GM19452 (cell line): Measurements from ENCODE around the gene SLC9A1.

Source experiments
- ATAC-seq: cut with Tn5 transposase; IDR thresholded peaks from one replicate; pipeline ENCODE4 v1.9.1; 2021; ENCODE audit not compliant: unreplicated experiment

Gene SLC9A1

DNA sequence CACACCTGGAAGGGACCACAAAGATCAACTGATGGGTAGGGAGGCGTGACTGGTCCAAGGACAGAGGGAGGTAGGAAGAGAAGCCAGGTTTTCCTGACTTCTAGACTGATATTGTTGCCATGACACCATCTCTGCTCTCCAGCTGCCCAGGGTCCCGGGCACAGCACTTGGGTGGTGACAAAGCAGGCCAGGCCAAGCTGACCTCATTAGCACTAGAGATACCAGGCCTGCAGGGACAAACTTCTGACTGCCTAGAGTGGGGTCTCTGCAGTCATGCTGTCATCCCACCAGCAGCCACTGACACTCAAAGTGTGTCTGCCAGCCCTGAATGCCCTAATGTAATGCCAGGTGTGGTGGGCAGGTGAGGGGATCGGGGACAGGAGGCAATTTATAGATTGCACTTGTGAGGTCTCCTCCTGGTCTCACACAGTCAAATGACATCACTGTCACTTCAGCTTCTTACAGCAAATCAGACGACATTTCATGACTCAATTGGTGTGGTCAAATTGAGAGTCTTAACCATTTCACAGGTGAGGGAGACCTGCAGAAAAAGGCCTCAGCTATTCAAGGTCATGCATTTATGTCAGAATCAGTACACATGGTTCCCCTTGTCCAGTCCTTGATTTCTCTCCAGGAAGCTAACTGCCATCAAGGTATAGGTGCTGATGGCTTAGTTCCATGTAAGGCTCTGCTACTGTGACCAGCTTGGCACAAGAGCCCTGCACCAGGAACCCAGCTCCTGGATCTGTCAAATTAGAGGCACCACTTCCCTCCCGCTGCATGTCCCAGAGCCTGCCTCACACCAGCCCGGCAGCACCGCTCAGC is 2.7 kb downstream of the SLC9A1 start:
- no peak for ATAC-seq

DNA sequence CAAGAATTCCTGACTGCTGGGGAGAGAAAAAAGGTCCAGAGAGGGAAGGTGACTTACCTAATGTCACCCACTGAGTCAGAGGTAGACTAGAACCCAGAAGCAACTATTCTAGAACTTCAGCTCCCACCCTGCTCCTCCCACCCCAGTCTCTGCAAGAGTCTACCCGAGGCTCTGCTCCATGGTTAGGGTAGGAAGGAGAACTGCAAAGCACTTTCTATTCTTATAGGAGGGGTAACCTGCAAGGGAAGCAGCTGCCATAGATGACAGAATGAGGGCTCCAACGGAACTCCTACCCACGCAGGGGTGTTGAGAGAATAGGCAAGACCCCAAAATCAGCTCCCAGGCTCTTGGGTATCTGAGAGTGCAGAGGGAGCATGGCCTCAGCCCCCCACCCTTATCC is 4.3 kb downstream of the SLC9A1 start:
- ATAC-seq: no peak

DNA sequence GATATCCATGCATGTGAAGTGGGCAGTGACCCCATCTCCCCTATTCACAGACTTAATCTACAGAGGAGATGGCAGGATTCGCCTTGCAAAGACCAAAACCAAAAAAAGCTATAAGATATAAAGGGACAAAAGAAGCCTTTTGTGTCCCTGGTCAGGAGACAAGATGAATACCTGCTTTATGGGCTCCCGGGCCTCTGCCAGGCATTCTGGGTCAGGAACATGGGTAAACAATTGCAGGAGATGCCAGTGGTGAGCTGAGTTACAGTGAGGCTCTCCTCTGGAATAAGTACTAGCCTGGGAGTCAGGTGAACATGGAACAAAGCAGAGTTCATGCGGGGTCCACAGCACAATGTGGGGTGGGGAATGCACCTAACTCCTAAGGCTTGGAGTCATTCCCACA is 4.7 kb downstream of the SLC9A1 start:
- no peak for ATAC-seq

DNA sequence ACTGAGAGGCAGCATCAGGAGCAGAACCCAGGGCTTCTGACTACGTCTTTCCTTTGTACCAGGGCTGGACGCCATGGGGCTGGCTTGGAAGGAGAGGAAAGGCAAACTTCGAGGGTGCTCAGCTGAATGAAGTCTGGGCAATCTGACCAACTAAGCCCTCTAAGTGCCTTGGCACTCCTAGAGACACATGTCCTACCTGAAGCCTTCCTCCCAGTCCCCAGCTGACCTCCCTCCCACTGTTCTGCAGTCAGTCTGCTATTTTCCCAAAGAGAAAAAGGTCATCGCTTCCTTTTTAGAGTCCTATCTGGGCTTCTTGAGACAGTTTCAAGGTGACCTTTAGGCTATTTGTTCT is 5.2 kb downstream of the SLC9A1 start:
- ATAC-seq: no peak

DNA sequence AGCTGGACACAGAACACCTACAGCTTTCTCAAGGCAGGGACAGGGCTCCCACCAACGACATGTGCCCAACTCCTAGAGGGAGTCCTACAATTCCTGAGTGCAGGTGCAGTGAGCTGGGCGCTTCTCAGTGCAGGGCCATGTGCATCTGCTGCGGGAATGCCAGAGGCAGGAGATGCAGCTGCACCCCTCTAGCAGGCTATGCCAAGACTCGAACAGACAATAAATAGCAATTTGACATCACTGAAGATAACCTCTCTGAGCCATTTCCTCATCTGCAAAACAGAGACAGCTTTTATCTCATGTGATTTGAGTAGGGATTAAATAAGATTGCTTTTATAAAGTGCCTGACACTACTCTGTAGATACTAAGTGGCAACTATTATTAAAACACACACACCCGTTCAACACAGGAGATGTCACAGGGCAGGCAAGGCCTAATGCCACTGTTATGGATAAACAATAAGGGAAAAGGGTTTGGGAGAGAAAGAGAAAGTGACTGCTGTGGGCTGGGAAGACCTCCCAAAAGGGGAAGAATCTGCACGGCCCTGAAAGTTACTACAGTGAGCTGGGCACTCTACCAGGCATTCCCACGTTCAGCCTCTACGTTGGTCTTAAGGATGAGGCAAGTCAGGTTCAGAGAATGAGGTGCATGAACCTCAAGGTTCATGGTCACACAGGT is 5.7 kb downstream of the SLC9A1 start:
- no peak for ATAC-seq

DNA sequence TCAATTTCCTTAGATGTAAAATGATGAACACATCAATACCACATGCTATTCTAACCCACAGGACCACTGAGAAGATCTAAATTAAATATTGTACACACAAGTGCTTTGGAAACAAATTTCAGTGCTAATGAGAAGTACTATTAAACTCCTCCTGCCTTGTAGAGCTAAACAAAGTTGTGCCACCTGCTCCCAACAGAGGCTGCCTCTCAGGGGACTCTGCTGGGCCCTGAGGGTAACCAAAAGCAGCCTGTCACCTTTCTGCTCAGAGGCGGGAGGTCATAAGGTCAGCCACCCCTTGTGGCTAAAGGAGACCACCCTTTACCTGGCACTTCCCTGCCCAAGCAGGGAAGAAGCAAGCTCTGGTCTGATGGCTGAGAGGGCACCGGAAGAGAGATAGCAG is 6.3 kb downstream of the SLC9A1 start:
- ATAC-seq: no peak

DNA sequence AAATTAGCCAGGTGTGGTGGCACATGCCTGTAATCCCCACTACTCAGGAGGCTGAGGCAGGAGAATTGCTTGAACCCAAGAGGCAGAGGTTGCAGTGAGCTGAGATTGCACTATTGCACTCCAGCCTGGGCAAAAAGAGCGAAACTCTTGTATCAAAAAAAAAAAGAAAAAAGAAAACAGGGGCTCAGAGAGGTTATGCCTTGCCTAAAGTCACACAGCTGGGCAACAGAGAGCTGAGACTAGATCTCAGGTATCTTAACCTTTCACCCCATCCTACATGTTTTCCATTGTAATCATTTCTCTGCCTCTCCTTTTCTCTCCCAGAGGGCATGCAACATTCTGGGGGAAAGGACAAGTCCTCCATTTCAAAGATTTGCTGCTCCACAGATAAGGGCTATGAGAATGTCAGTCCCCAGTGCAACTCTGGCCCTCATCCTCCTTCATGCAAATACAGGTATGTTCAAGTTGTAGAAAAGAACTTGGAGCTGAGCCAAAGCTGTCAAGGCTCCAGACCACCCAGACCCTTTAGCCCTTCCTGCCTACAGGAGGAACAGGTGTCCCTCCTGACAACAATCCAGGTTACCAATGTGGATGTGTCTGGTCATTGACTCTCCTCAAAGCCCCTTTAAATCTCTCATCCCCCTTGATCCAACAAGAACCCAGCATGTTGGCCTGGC is 6.9 kb downstream of the SLC9A1 start:
- ATAC-seq: no peak

DNA sequence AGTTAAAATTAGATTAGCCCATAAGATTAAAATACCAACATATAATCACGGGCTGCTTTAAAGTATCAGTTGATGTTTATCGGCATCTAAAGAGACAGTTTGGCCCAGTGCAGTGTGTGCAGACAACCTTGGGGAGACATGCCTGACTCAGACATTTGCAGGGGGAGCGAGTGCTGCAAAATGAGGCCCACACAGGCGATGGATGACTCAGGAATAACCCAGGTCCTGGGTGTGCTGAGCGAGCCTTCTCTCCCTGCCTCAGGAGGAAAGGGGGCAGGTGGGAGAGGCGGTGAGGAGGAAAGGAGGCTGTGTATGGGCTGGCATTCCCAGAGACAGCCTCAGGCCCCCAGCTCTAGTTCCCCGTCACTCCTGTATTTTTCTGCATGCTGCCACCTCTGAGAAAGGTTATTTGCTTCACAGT is 9.0 kb downstream of the SLC9A1 start:
- ATAC-seq: no peak

DNA sequence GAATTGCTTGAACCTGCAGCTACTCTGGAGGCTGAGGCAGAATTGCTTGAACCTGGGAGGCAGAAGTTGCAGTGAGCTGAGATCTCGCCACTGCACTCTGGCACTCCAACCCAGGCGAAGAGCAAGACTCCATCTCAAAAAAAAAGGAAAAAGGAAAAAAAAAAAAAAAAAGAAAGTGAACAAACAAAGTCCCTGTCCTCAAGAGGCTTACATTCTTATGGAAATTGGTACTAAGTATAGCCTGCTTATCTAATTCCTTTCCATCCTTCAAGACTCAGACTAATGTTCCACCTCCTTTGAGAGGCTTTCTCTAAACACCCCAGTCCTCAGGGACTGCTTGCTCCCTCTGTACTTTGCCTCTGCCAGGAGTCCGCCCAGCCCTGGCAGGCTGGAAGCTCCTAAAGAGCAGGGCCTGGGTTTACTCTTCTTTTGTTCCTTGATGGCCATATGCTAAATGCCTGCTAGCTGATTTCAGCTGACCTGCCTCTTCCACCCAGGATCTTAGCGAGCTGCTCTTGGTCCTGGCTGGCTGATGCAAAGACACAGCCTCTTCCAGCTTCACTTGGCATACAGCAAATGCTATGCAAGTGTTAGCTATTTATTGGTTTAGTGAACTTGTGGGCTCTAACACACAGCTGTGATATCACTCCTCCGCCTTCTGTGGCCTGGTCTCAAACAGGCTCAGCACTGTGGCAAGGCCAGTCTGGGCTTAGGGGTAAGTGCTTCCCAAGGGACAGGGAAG is 9.8 kb downstream of the SLC9A1 start:
- ATAC-seq: no peak

DNA sequence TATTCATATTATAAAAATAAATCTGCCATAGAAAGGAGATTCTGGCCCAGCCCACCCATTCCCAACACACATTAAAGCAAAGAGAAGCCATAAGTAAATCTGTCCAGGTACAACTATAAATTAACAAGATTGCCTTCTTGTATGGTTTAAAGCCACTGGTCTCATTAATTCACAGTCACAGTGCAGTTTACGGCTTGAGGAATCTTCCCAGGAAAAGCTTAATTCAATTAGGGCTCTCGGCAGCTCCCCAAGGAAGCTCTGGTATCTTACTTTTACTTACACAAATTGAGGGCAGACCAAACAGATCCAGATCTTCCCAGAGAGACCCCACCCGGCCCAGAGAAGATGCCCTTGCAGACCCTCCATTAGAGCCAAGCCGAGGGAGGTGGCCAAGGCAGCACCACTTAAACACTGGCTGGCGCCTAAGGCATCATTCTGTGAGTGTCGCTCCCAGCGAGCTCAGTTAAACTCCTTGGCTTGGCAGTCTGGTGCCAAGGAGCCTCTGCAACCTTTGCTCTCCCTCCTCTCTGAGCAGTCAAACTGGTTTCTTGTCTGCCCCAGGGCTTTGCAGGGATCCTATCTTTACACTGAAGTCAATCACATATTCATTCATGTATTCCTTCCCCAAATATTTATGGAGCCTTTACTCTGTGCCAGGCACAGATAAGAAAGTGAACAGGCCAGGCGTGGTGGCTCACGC is 10.7 kb downstream of the SLC9A1 start:
- ATAC-seq: no peak

DNA sequence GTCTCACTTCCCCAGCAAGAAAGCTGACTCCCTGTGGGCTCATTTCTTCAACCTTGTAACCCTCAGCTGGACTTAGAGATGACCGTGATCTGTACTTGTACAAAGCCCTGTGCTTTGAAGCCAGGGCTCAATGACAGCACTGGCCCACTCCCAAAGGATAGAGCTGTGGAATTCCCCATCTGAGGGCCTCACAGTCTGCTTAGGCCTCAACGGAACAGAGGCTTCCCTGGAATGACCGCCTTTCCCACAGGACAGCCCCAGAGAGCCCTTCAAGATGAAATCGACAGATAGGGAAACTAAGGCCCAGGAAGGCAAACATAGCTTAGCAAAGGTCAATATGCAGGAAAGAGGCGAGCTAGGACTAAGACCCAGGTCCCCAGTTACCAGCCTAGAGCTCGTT is 11.5 kb downstream of the SLC9A1 start:
- no peak for ATAC-seq

DNA sequence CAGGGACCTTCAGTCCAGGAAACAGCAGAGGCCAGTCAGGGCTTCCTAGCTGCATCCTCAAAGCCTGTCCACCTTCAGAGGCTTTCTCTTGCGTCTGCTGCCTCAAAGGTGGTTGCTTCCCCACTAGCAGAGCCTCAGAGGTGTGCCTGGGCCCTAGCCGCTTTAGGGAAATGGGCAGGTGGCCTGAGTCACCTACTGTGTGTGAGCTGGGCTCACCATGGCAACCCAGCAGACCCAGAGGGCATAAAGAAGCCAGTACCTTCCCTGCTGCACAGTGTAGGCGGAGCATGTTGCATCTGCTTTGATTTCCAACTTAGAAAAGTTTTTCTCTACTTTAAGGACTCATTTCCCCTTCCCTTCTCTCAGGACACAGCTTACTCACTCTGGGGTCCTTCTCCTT is 12.5 kb downstream of the SLC9A1 start:
- ATAC-seq: no peak

DNA sequence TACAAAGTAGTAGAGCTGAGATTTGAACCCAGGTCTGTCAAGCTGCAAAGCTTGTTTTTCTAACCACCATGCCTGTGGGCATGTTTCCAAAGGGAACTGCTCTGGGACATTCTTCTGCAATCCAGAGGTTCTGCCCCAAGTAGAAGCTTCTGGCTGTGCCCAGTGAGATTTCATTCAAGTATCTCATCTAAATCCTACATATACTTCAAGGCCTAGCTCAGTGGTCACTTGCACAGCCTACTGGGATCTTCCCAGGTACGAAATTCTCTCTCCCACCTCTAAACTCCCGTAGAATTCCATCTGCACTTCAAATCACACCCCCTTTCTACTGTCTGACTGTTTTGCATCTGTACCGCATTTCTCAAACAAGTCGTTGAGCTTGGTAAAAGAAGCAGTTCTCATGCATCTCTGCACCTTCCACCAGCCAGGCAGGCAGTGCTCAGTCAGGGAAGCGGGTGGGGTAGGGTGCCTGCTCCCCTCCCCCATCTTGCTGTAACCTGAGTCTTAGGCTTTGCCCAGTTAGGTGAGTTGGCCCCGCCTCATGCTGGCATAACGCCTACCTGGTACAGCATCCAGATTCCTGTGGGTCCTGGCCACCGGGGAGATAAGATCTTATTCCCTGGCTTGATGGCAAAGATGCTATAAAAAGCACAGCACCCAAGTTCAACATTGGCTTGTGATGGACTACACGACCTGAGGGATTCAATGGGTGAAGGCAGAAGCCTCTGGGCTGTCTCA is 13.5 kb downstream of the SLC9A1 start:
- no peak for ATAC-seq

DNA sequence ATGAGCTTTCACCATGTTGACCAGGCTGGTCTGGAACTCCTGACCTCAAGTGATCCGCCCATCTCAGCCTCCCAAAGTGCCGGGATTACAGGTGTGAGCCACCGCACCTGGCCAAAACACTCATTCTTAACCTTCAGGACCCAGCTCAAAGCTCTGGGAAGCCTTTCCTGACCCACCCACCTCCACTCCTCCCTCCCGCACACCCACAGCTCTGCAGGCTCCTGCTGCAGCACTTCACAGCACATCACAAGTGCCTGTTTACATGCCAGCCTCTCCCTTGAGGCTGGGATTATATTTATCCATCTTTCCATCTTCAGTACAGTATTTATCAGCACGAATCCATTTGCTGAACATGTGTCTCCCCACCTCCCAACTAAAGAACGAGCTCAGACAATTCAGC is 14.9 kb downstream of the SLC9A1 start:
- ATAC-seq: no peak

DNA sequence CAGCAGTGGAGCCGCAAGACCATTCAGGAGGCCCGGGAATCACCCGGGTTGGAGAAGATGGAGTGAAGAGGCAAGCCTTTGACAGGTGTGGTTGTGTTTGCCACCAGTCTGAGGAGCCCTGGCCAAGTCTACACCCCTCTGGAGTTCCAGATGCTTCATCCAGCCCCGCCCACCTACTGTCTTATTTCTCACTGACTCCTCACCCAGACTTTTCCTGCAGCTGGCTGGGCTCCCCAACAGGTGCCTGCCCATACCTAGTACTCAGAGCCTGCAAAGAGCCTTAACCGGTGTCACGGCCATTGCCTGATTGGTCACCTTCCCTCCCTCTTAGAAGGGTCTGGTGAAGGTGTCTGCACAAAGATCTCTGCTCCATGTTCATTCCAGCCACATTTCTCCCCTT is 16.0 kb downstream of the SLC9A1 start:
- no peak for ATAC-seq

DNA sequence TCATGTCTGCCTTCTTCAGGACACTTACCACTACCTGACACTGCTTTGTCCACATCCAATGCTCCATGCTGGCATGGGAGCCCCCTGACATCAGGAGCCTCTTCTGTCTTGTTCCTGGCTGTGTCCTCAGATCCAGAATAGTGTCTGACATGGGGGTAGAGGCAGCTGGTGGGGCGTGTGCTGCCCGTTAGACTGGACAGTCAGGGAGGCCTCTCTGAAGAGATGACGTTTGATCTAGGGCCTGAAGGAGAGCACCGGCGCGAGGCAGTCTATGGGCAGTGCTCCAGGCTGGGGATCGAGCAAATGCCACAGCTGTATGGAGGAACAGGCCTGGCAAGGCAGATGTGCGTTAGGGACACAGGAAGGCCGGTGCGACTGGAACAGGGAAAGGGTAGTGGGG is 16.6 kb downstream of the SLC9A1 start:
- ATAC-seq: no peak

DNA sequence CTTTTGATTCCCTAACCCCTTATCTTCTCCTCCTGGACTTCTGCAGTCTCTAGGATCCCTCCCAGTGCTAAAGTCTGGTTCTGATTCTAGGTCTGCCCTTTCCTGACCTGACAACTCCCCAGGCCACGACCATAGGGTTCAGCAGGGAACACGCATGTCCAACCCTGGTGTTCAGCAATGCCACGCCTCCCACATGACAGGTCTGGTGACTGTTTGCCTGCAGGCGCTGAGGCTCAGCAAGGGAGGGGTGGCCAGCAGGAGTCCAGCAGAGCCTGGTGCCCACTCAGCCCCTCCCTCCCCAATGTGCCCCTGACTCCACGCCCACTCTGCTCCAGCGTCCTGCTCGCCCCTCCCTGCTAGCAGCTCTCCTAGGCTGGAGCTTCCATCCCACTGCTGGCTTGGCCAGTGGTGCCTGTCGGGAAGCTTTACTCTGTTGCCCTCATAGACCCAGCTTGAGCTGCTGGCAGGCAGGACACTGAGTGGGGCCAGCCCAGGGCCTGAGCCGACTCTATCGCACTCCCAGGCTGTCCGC is 17.3 kb downstream of the SLC9A1 start:
- no peak for ATAC-seq

DNA sequence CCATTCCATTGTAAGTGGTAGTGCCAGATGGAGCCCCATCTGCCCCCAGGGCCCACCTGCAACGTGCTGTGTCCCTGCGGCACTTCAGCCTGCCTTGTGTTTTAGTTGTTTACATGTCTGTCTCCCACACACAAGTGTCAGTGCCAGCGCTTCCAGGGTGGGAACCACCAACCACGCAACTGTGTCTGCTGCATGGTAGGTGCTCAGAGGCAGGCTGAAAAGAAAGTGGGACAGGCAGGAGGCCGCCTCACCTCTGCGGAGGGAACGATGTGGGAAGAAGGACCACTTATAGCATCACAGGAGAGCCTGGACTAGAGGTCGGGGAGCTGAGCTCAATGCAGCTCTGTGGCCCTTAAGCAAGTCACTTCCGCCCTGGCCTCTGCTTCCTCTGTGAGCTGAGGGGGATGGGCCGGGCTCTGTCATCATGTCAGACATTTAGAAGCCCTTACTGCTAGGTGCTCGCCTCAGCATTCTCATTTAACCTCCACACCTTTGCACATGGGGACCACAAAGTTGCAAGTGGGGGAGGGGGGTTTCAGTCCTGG is 17.9 kb downstream of the SLC9A1 start:
- ATAC-seq: no peak

DNA sequence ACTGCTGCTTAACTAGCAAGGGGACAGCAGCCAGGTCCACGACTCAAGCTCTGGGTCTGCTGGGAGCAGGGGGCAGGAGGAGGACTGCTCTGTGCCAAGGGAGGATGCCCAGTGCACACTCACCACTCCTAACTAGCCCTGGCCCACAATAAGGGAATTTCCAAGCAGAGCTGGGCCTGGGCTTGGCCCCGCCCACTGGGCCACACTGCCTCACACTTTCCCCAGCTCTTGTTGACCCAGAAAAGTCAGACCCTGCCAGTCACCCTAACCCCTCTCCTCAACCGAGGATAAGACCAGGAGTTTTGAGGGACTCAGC is 18.7 kb downstream of the SLC9A1 start:
- ATAC-seq: no peak
